Stimulated activated CD4-positive, alpha-beta T cell treated with anti-CD3 and anti-CD28 coated beads, Interleukin-12 subunit alpha, Interleukin-12 subunit beta, amount 100 ng/mL, for 24 hours (primary cell): Measurements from ENCODE around the gene HEMGN.
"Not testable (repeated sequence)": the region's sequence is repeated elsewhere in the genome, so short reads cannot be mapped to it uniquely, and the experiment has no call there.

ENCODE experiments used
- DNase-seq, 2 experiments: peaks; one replicate each; pipeline ENCODE4 v3.0.0-alpha.2; 2020; ENCODE audit warnings: low read depth in 2 of 2

Gene HEMGN

GRCh38 chr9:97963232-97963631, 25.3 kb upstream of the HEMGN start:
- DNase-seq = no peak

GRCh38 chr9:97962575-97962974, 24.6 kb upstream of the HEMGN start:
- DNase-seq = no peak

GRCh38 chr9:97962136-97962535, 24.2 kb upstream of the HEMGN start:
- no peak for DNase-seq

DNA sequence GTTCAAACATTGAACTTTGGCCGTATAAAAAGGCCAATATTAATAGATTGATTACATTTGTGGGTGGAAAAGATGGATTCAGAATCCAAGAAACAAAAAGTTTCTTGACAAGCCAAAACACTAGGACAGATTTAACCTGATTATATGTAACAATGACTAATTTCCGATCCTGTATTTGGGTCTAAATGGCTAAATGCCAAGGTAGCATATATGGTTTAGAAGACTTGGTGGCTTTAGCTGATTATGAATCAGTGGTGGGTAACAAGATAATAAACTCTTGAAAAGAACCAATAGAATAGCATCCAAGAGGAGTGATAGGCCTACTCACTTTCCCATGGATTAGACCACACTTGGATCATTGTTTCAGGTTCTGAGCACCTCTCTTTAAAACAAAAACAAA, 23.4 kb upstream of the HEMGN start:
- no peak for DNase-seq

- not testable (repeated sequence) for DNase-seq
Observed at GRCh38 chr9:97960678-97961328, 22.8 kb upstream of the HEMGN start.

DNA sequence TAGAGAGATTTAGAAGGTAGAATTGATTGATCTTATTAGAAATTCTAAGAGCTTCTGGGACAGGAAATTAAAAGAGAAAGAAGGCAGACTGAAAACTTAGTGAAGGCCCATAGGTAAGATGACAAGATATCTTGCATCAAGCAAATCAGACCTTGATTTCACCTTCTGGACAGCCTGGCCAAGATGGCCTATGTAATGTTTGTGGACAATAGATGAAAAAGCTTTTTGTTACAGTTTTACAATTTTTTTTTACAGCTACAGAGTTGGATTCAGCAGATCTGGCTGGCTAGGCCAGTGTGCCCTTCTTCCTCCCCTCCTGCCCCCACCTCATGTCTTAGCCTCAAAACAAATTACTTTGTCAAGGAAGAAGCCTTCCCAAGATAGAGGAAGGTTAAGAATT, 21.6 kb upstream of the HEMGN start:
- DNase-seq = no peak

DNA sequence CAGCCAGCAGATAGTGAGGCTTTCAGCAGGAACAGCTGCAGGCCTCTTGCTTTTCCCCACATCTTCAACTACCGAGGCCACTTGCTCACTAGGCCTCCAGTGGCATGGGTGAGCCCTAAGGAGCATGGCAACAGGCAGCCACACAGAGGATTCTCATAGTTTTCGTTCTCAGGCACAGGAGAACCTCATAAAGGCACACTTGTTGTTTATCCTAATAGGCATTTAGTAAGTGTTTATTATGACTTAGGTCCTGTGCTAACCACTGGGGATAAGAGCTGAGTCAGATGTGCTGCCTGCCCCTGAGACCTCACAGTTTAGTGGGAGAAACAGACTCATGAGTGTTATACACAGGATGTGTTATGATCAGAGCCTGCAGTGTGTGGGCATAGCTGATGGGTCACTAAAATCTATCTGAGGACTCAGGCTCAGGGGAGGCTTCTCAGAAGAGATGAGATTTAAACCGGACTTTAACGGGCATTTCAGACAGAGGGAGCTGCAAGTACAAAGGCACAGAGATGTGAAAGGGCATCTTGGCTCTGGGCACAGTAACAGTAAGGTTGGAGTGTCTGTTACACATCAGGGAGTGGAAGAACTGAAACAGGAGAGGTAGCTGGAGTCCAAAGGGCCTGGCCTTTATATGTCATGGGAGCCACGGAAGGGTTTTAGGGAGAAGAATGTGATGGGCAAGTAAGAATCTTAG, 21.0 kb upstream of the HEMGN start:
- DNase-seq = no peak

DNA sequence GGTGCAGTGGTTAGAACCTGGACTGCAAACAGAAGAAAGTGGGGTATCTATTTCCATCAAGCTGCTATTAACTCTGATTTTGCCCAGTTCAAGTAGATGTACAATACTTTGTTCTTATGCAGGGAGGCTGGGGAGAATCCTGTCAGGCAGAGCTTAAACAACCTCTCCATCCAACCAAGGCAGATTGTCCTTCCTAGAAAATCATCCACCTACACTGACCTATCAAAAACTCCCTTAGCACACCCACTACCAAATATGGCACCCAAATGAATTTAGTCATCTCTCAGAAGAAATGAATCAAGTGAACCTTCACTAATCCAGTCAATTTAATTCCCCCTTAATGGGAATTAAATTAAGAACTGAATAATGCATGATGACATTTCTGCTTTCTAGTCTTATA, 18.4 kb upstream of the HEMGN start:
- no peak for DNase-seq

DNA sequence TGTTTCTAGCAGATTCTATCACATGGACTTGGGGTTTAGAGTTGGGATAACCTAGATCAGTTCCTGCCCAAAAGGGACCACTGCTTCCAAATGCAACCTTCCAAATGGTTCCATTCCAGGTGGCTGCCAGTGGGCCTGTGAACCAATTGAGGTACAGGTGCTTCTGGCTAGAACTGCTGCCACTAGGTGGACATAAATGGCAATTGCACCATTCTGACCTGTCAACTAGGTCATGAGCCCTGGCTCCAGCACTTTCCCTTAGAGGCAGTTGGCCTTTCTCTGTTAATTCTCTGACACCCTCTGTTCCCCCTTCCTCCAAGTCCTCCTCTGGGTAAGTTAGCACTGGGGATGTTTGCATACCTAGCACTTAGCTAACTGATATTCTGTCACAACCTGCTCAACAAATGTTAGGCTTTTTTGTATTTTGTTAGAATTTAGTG, 16.6 kb upstream of the HEMGN start:
- peak in 1 of 2 experiments; percentile 34 for DNase-seq

DNA sequence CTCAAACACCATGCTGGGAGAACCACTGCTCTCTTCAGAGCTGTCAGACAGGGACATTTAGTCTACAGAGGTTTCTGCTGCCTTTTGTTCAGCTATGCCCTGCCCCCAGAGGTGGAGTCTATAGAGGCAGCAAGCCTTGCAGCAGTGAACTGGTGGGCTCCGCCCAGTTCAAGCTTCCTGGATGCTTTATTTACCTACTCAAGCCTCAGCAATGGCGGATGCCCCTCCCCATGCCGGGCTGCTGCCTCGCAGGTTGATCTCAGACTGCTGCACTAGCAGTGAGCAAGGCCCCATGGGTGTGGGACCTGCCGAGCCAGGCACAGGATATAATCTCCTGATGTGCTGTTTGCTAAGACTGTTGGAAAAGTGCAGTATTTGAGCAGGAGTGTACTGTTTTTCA, 12.9 kb upstream of the HEMGN start:
- DNase-seq = not testable (repeated sequence)

DNA sequence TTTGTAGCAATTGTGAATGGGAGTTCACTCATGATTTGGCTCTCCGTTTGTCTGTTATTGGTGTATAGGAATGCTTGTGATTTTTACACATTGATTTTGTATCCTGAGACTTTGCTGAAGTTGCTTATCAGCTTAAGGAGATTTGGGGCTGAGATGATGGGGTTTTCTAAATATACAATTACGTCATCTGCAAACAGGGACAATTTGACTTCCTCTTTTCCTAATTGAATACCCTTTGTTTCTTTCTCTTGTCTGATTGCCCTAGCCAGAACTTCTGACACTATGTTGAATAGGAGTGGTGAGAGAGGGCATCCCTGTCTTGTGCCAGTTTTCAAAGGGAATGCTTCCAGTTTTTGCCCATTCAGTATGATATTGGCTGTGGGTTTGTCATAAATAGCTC, 9.1 kb upstream of the HEMGN start:
- DNase-seq = not testable (repeated sequence)

DNA sequence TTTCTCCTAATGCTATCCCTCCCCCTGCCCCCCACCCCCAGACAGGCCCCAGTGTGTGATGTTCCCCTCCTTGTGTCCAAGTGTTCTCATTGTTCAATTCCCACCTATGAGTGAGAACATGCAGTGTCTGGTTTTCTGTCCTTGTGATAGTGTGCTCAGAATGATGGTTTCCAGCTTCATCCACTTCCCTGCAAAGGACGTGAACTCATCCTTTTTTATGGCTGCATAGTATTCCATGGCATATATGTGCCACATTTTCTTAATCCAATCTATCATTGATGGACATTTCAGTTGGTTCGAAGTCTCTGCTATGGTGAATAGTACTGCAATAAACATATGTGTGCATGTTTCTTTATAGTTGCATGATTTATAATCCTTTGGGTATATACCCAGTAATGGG, 7.5 kb upstream of the HEMGN start:
- not testable (repeated sequence) for DNase-seq

DNA sequence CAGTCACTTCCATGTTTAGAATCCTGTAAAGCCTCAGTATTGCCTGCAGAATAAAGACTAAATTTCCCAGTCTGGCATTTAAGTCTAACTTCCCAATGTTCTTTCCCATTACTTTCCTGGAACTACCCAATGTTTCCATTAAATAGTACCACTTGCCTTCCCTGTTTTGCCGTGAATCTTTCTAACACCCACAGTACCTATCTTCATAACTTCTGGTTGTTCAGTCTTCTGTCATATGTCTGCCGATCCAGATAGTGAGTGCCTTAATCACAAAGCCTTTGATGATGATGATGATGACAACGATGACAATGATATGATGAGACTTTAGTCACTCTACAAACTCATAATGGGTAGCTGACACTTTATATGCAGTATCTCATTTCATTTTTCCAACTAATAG, 6.6 kb upstream of the HEMGN start:
- no peak for DNase-seq

DNA sequence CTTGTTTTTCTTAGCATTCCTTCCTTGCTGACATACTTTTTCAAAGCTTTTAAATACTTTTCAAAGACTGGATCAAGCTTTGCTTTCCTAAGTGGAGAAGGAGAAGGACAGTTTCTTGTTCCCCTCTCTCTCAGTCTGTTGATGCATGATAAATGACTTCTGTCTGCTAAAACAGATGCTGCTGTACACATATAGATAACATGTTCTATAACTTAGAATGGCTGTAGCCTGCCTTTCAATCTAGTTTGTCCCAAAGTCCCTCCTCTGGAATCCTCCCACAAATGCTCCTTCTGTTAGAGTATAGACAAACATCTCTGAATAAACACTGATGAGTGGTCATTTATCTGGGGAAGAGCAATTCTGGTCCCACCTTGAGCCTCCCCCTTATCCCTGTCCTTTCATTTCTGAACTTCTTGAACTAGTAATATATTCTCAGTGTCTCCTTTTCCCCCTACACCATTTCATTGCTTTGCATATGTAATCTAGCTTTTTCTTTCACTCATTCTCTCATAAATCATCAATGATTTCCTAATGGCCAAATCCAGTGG, 5.4 kb upstream of the HEMGN start:
- DNase-seq = no peak

- DNase-seq = no peak
Observed at GRCh38 chr9:97941323-97941722, 3.4 kb upstream of the HEMGN start.

DNA sequence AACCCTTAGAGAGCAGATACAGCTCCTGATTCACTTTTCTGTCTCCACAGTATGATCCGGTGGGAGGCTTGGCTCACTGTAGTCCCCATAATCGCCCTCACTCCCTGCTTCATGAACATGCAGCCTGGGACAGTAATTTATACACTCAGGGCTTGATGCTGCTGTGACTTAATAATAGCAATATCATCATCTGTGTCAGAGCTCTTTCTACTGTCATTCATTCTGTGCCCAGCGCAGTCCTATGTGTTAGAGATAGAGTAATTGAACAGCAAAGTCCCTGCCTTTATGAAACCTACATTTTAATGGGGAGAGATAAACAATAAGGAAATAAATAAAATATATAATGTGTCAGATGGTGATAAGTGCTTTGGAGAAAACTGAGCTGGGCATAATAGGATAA, 2.8 kb upstream of the HEMGN start:
- no peak for DNase-seq

GRCh38 chr9:97940233-97940632, 2.3 kb upstream of the HEMGN start:
- no peak for DNase-seq

DNA sequence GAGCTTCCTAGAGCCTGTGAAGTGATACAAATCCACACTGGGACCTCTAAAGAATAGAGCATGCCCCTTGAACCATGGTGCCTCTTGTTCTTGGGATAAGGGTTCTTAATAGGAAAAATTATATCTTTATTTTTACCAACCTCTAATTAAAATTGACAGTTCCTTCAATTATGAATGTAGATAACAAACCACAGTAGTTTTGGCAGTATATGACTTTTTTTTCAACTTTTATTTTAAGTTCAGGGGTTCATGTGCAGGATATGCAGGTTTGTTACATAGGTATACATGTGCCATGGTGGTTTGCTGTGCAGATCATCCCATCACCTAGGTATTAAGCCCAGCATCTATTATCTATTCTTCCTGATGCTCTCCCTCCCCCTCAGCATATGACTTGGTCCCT, 974 bp downstream of the HEMGN start:
- DNase-seq = no peak

- DNase-seq = no peak
Observed at GRCh38 chr9:97935276-97935675, 2.7 kb downstream of the HEMGN start.

DNA sequence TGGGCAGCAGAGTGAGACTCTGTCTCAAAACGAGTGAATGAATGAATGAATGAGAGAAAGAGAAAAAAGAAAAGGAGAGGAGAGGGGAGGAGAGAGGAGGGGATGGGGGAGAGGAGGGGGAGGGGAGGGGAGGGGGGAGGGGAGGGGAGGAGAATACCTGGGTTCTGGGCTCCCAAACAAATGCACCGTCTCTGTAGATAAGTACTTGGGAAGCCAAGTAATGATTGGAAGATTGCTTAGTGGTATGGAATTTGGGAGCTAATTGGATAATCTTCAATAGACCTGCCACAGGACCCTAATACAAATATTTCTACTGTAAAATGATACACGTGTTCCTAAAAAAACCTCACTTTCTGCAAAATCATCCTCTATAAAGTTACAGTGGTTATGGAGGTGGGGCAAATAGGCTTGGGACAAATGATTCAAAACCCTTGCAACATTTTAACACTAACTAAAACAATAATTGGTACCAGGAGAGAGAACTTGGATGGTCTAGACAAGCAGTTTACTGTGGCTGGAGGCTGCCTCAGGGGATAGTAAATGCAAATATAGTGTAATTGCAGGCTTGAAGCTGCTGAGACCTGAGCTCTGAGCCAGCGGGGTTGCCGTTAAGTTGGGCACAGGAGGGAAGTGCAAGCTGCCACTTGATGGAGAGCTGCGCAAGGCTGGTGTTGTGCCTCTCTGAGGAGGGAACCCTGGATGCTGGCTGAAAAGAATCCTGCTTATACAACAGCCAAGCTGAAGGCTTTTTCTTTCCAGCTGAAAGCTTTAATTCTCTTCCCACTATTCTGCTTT, 3.5 kb downstream of the HEMGN start:
- DNase-seq = no peak

- DNase-seq = no peak
Observed at GRCh38 chr9:97933297-97933998, 4.5 kb downstream of the HEMGN start.

DNA sequence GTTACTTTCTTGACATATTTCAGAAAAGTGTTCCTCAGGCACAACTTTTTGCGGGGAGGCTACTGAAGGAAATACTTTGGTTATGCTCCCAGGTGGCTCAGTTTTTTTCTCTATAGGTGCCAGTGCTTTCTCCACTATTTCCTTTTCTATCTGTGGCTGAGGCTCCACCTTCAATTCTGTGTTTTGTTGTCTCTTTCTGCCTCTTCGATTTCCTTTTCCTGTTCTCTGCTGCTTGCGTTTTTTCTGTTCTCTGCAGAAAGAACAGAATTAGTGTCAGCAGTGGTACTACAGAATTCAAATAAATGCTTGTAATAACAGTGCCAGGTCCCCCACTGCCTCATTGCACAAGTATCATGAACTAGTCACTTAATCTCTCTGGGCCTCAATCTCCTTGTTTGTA, 7.0 kb downstream of the HEMGN start:
- no peak for DNase-seq
